HG03457 (cell line): Measurements from ENCODE around the gene CDCP2.
"Not testable (repeated sequence)": the region's sequence is repeated elsewhere in the genome, so short reads cannot be mapped to it uniquely, and the experiment has no call there.

Experiments
- ATAC-seq: cut with Tn5 transposase; IDR thresholded peaks from one replicate; pipeline ENCODE4 v1.9.1; 2021; ENCODE audit warnings: moderate number of reproducible peaks; ENCODE audit not compliant: unreplicated experiment

CDCP2 gene

DNA sequence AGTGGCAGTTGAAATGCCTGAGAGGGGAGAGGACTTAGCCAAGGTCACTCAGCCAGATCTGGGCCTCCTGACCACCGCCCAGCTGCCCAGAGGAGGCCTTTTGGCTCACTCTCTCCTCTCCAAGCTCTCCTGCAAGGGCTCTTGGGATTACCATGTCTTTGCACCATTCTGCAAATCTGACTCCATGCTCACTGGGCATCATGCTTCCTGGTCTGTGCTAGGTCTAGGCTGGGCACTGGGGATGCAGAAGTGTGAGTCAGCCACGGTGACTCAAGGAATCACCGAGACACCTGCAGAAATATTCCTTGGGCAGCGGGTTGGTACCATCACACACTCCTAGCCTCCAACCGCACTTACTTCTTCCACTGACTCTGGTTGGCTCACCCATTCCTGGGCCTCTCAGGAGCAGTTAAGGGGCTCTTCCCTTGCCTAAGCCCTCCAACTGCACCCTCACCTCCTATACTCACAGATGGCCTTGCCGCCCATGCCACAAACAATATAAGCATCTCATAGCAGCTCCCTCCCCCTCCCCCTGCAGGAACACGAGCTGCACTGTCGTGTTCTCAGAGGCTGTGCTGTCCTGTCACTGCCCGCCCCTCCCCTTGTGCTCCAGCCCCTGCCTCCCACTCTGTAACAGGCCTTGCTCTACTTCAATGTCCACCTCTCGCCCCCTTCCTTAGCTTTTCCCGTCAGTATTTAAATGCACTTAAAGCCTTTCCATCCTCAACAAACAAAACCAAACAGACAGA is 34.8 kb downstream of the CDCP2 start:
- no peak for ATAC-seq

DNA sequence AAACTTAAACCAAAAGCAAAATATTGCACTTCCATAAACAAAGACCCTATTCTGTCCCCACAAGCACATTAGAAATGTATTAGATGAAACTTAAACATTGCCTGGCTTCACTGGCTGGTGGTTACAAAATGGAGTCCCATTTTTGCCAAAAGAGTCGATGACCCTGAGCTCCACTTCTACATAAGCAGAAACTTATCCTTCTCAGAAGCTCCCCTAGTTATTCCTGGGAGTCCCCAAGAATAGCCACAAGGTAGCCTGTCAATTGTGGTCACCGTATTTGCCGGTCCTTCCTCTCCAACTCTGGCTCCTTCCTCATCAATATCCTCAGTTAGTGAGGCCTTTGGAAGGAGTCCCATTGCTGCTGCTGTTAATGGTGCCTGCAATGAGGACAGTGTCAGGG is 37.3 kb downstream of the CDCP2 start:
- ATAC-seq: no peak

DNA sequence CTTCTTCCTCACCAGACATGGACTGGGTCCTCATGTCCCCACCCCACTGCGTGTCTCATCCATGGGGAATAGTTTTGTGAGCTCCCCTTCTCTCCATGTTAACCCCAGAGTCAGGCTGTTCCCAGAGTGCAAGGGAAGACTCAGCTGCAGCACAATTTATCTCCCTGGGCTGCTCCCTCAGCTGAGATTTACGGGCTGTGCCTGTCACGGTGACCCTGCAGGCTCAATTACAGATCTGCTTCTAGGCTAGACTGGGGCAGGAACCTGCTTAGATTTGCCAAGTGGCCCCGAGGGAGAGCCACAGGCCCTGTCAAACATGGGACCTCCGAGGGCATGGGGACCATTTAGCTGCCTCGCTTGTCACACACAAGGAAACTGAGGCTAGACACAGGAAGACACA is 37.8 kb downstream of the CDCP2 start:
- ATAC-seq: no peak

DNA sequence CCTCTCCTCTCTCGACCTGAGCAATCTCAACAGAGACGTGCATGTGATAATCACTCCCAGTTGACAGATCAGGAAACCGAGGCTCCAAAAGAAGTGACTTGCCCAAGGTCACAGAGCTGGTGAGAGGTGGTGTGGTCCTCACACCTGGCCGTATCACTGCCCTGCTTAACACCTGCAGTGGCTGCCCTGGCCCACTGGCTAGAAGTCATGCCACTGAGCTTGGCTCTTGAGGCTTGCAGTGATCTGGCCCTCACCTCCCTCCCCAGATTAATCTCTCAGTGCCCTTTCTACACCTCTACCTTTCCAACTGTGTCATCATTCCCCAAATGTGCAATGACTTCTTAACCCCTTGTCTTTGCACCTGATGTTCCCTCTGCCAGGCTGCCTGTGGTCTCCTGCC is 38.8 kb downstream of the CDCP2 start:
- no peak for ATAC-seq

DNA sequence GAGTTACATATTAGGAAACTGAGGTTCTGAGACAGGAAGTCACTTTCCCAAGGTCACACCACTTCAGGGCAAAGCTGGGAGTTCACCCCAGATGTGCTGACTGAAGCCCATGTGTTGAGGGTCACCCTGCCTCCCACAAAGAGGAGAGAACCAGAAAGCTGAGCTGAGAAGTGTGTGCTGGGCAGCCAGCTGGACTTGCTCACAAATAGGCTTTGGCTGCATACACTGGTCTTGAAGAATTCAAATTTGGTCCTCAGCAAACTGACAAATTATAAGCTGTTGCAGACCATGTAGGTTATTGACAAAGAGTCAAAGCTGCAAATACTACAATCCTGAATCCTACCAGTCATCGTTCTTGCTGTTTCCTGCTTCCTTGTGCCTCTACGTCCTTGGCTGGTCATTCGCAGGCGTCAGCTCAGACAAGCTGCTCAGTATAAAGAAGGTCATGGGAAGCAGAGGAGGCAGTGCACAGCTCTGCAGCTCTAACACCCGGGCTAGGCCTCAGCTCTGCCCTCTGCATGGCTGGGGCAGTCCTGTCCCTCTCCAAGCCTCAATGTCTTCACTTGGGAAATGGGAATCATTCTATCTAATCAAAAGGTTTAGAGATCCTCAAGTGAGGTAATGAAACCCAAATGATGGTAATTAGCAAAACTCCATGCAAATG is 40.0 kb downstream of the CDCP2 start:
- ATAC-seq: no peak

DNA sequence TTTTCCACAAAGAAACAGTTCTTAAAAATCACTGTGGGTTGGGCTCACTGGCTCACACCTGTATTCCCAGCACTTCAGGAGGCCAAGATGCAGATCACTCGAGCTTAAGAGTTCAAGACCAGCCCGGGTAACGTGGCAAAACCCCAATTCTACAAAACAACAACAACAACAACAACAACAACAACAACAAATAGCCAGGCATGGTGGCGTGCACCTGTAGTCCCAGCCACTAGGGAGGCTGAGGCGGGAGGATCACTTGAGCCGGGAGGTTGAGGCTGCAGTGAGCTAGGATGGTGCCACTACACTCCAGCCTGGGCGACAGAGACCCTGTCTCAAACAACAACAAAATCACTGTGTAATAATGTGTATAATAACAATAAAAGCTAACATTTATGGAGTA is 40.8 kb downstream of the CDCP2 start:
- ATAC-seq: no peak

DNA sequence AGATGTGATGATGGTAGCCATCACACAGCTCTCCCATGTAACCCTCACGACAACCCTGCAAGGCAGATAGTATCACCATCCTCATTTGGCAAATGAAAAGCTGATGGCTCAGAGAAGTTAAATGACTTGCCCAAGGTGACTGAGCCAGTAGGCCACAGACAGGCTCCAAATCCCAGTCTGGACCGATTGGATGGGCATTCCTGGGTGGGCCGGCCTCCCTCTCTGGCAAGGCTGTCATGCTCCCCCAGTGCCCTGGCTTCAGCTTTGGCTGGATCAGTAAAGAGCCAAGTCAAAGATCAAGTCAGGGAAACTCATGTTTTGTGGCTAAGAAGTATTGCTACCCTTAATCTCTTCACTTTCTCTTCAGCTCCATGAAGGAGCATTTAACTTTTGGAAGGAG is 41.2 kb downstream of the CDCP2 start:
- ATAC-seq: no peak

DNA sequence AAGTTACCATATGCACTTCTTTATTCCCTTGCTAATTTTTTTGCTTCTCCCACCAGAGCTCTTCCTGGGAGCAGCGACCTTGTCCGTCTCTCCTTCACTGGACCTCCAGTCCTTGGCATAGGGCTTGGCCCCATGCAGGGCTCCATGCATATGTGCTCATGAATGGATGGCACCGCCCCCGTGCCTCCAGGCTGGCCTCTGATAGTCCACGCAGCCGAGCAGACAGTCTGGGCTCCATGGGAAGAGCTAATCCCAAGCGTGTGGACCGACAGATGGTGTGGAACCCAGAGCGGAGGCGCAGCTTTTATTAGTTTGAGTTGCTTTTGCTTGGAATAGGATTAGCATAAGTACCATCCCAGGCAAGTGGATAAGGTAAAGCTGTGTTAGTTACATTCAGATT is 41.8 kb downstream of the CDCP2 start:
- ATAC-seq: no peak

DNA sequence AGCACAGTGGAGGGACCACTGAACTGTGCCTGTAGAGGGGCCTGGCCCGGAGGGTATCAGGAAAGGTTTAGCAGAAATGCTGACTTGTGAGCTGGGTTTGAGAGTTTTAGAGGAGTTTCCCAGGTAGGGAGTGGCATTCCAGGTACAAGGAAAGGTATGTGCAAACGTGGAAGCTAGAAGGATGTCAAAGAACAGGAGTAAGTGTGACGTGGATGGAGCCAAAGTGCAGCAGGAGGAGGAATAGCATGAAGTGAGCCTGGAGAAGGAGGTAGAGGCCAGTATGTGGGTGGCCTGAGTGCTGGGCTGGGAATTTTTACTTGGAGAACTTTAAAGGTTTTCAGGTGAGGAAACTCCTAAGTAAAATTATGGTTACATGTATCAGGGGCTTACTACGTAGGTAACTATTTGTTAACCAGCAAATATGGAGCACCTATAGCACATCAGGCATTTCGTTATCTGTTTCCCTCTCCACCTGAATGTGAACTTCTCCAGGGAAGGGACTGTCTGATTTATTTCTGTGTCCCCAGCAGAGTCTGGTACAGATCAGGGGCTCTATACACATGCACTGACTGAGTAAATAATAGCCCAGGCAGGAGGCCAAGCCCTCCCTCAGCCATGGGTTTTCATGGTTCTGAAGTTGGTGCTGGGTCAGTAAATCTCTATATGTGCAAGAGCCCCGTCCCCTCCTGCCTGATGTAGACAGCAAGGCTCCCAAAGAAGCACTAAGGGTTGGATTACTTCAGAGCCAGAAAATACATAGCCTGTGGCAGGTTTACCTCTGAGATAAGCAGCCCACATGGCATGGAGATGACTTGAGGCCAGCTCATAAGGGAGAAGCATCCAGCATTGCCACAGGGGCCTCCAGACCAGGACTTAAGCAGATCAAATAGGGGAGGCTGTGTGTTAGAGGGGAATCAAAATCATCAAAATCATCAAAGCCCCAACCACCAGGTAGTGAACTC is 43.4 kb downstream of the CDCP2 start:
- no peak for ATAC-seq

DNA sequence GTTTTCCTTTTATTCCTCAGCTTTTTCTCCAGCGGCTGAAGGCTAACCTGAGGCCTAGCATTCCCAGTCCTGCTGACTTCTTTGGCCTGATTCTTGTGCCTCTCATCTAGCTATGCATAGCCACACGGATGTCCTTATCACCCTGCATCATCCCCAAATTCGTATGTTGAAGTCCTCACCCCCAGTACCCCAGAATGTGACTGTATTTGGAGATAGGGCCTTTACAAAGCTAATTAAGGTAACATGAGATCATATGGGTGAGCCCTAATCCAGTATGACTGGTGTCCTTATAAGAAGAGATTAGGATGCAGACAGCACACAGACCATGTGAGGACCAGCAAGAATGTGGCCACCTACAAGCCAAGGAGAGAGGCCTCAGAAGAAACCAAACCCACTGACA is 44.6 kb downstream of the CDCP2 start:
- ATAC-seq: no peak

DNA sequence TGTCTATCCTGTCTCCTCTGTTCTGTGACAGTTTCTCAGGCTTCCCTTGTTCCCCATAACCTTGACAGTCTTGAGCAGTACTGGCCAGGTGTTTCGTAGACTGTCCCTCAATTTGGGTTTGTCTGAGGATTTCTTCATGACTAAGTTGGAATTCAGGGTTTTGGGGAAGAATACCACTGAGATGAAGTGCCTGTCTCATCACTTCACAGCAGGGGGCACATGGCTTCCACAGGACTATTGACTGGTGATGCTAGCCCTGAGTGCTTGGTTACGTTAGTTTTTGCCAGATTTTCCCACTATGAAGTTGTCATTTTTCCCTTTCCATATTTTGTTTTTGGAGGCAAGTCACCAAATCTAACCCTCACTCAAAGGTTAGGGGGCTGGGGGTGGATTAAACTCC is 45.7 kb downstream of the CDCP2 start:
- no peak for ATAC-seq

DNA sequence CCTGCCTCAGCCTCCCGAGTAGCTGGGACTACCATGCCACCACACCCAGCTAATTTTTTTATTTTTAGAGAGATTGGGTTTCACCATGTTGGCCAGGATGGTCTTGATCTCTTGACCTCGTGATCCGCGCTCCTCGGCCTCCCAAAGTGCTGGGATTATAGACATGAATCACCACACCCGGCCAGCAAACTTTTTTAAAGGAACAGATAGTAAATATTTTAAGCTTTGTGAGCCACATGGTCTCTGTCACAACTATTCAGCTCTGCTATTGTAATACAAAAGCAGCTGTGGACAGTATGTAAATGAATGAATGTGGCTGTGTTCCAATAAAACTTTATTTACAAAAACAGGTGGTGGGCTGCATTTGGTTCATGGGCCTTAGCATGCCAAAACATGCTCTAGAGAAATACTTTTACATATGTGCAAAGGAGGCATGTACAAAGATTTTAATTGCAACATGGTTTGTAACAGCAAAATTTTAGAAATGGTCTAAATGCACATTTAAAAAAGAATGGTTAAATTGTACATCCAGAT is 47.0 kb downstream of the CDCP2 start:
- ATAC-seq: no peak

DNA sequence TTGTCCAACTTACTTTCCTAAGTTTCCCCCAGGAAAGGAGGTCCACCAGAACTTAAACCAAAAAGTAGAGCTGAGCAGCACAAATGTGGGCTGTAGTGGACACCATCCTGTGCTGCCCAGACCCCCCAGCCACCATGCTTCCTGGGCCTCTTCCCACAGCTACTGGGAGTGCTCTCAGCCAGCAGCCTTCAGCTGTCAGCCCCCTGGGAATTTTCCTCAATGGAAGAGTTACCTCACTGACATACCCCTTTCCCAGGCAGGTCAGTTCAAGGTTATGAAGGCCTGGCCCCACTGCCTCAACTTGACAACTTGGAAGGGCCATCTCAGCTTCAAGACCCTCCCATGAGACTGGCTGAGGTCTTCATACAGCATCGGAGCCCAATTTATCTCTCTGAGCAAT is 47.7 kb downstream of the CDCP2 start:
- ATAC-seq: no peak

DNA sequence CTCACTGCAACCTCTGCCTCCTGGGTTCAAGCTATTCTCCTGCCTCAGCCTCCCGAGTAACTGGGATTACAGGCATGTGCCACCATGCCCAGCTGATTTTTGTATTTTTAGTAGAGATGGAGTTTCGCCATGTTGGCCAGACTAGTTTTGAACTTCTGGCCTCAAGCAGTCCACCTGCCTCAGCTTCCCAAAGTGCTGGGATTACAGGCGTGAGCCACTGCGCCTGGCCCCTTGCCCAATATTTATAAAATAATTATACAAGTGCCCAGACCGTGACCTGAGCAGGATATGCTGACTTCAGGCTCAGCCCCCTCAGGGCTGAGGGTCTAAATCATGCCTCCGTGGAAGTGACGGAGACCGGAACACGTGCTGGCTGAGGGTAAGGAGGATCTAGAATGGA is 48.2 kb downstream of the CDCP2 start:
- not testable (repeated sequence) for ATAC-seq

DNA sequence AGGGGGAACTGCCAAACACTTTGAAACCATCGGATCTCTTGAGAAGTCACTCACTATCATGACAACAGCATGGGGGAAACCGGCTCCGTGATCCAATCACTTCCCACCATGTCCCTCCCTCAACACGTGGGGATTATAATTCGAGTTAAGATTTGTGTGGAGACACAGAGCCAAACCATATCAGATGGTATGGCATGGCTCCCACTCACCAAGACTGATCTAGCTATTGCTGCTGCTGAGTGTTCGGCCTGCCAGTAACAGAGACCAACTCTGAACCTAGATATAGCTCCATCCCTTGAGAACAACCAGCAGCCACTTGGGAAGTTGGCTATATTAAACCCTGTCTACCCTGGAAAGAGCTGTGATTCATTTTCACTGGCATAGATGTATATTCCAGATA is 49.4 kb downstream of the CDCP2 start:
- ATAC-seq: no peak

DNA sequence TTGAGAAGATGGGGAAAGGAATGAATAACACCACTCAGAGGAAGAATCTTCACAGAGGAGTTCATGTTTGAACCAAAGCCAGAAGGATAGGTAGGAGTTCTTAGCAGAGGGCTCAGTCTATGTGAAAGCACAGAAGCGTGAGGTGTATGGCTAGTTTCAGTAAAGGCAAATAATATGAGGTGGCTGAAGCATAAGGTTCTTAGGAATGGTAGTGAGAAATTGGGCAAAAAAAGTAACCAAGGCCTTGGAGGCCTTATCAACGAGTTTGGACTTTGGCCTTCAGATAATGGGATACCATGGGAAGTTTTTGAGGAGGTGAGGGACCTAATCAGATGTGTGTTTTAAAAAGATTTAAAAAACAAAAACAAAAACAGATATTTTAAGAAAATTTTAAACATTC is 52.3 kb downstream of the CDCP2 start:
- no peak for ATAC-seq

DNA sequence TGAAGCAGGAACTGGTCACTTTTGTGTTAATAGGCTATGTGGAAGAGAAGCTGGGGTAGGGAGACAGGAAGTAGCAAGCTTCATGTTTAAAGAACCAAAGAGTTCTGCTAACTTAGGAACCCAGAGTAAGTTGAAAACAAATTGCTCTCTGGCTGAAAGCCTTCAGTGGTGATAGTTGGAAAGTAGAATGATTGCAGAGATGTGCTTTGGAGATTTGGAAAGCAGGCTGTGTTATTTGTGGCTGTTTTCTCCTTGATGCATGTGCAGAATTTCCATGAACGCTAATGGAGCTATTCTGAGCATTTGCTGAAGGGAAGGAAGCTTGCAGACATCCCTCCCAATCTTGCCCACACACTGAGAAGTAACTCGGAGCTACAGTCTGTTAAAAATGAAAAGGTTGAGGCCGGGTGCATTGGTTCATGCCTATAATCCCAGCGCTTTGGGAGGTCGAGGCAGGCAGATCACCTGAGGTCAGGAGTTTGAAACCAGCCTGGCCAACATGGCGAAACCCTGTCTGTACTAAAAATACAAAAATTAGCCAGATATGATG is 53.7 kb downstream of the CDCP2 start:
- ATAC-seq: no peak

DNA sequence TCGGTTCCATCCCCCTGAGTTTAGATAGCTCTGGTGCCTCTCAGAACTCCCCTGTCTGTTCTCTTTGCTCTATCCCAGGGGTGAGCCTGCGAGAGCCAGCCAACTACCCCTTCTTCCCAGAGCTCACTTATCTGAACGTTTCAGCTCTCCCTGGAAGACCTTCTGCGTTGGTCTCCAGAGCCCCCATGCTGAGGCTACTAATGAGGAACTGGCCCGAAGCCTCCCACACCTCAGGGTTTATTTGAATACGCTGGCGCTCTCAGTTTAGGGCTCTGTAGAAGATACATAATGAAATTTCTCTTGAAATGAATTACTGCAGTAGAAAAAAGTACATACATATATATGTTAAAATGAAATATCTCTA is 55.9 kb downstream of the CDCP2 start:
- no peak for ATAC-seq

DNA sequence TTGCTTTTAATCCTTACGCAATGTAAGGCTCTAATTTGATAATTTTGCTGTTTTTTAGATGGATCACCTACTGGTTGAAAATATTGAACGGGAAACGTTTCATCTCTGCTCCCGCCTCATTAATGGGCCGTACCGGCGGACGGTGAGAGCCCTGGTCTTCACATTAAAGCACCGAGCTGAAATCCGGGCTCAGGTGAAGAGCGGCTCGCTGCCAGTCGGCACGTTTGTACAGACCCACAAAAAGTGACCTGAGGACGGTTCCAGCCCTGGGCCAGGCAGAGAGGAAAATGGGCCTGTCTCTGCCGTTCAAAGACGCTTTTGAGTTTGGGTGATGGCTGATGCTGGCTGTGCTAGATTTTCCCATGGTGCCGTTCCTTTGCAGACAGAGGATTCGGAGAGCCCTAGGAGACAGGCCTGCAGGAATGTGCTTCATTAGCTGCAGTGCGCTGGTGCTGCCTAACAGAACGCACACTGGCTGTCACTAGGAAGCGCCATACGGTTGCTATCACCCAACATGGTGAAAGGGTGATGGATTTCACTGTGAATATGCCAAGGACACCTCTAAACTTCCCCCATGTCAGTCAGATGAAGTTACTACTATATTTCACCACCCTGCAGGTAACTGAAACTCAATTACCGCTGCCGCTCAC is 56.4 kb downstream of the CDCP2 start:
- no peak for ATAC-seq

DNA sequence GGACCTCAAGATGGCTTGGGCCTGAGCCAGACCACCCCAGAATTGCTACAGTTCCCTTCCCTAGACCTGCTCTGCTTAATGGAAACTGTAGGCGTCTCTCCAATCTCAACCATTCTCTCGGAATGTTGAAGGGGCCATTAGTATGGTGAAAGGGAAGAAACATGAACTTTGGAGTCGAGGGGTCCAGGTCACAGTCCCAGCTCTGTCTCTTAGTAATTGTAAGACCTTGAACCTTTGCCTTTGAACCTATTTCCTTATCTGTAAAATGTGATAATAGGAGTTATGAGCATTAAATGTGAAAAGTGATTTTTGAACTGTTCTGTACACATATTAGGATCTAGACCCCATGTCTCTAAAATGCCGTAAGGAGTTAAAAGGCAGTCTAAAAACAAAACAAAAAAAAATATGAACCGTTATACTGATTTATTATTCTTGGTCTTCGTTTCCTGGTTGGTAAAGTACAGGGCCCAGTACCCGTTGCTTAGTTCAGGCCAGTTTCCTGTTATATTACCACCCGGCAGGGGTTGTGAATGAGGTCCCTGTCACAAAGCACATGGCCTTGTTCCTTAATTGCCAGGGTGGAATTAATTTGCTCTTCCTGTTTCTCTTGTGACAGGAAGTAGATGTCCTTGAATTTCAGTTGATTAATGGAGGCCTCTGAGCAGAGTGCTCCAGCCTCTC is 57.1 kb downstream of the CDCP2 start:
- no peak for ATAC-seq
